MM.1S (cell line): ENCODE data around the gene INPP4B.

Experiments
- DNase-seq: peaks from one replicate; pipeline ENCODE4 v3.0.0-alpha.2; 2015
- H2AFZ ChIP-seq: fragments of 300-600 bp; sonication (generic); 2 replicates; pipeline ENCODE4 v1.6.0; 2016; ENCODE audit warnings: antibody characterized with exemption, low read length
- H3F3A ChIP-seq: fragments of 300-600 bp; sonication (generic); 2 replicates; pipeline ENCODE4 v1.6.1; 2016; ENCODE audit warnings: mild to moderate bottlenecking, antibody characterized with exemption, low read length, moderate library complexity, mixed read lengths; ENCODE audit not compliant: insufficient read depth
- H3K27ac ChIP-seq: fragments of 300-600 bp; sonication (generic); 2 replicates; pipeline ENCODE4 v1.5.1; 2016; ENCODE audit warnings: mild to moderate bottlenecking, low read length
- H3K27me3 ChIP-seq: fragments of 300-600 bp; sonication (generic); replicated peaks from 2 replicates; pipeline ENCODE4 v1.6.0; 2016; ENCODE audit warnings: low read length; ENCODE audit not compliant: insufficient read depth
- H3K36me3 ChIP-seq: fragments of 300-600 bp; sonication (generic); replicated peaks from 2 replicates; pipeline ENCODE4 v1.6.1; 2016; ENCODE audit warnings: mild to moderate bottlenecking, low read length, mixed read lengths; ENCODE audit not compliant: insufficient read depth
- H3K4me1 ChIP-seq: fragments of 300-600 bp; sonication (generic); 2 replicates; pipeline ENCODE4 v1.6.1; 2016; ENCODE audit warnings: low read length, mixed read lengths
- H3K4me2 ChIP-seq: fragments of 300-600 bp; sonication (generic); 2 replicates; pipeline ENCODE4 v1.6.0; 2016; ENCODE audit warnings: low read depth, low read length
- H3K4me3 ChIP-seq: fragments of 300-600 bp; sonication (generic); 2 replicates; pipeline ENCODE4 v1.5.1; 2016; ENCODE audit warnings: low read length, mixed read lengths
- H3K79me2 ChIP-seq: fragments of 300-600 bp; sonication (generic); 2 replicates; pipeline ENCODE4 v1.6.1; 2016; ENCODE audit warnings: mixed run types, low read length, mixed read lengths
- H3K9ac ChIP-seq: fragments of 300-600 bp; sonication (generic); 2 replicates; pipeline ENCODE4 v1.6.1; 2016; ENCODE audit warnings: low read length, mixed read lengths
- H3K9me2 ChIP-seq: fragments of 300-600 bp; sonication (generic); replicated peaks from 2 replicates; pipeline ENCODE4 v1.6.1; 2016; ENCODE audit warnings: mild to moderate bottlenecking, low read length, mixed read lengths; ENCODE audit not compliant: insufficient read depth
- H3K9me3 ChIP-seq: fragments of 300-600 bp; sonication (generic); replicated peaks from 2 replicates; pipeline ENCODE4 v1.6.1; 2016; ENCODE audit warnings: mild to moderate bottlenecking, low read length, mixed read lengths; ENCODE audit not compliant: insufficient read depth
- H4K20me1 ChIP-seq: fragments of 300-600 bp; sonication (generic); 2 replicates; pipeline ENCODE4 v1.6.1; 2016; ENCODE audit warnings: mild to moderate bottlenecking, low read length, moderate library complexity, mixed read lengths; ENCODE audit not compliant: insufficient read depth
- CTCF ChIP-seq: fragments of 300-600 bp; sonication (generic); IDR thresholded peaks from 2 replicates; pipeline ENCODE4 v1.5.1; 2016; ENCODE audit warnings: antibody characterized with exemption, low read length, mixed read lengths
- EZH2 ChIP-seq: fragments of 300-600 bp; sonication (generic); optimal IDR thresholded peaks from 2 replicates; pipeline ENCODE3; 2017; ENCODE audit warnings: low read depth, mild to moderate bottlenecking, antibody characterized with exemption, low read length, mixed read lengths
- EZH2phosphoT487 ChIP-seq: fragments of 300-600 bp; sonication (generic); IDR thresholded peaks from 2 replicates; pipeline ENCODE4 v1.6.1; 2018; ENCODE audit warnings: antibody characterized with exemption, low read length

The INPP4B gene

GRCh38 chr4:142452161-142452855 is 393.8 kb downstream of the INPP4B start:
- H3K27ac ChIP-seq: no peak overlapping the region
- no peak for DNase-seq

GRCh38 chr4:142449771-142450373 is 396.2 kb downstream of the INPP4B start:
- Histone ChIP-seq H3K79me2 (no peaks in the 10 kb centered on the region), H2AFZ (no peak overlapping the region), H3K4me1 (peaks cover 6% of the 10 kb centered on the region; the same call in 1 of the 2 replicates), H3K9ac (no peak overlapping the region), H4K20me1 (no peaks in the 10 kb centered on the region), H3K4me2 (no peak overlapping the region), H3K27me3 (no peaks in the 10 kb centered on the region), H3K9me2 (no peaks in the 10 kb centered on the region), H3F3A (no peaks in the 10 kb centered on the region), H3K9me3 (no peaks in the 10 kb centered on the region), H3K4me3 (no peak overlapping the region), H3K36me3 (no peaks in the 10 kb centered on the region), H3K27ac (no peak overlapping the region)
- no peak for TF ChIP-seq CTCF
- no peak for TF ChIP-seq EZH2phosphoT487
- no peak for TF ChIP-seq EZH2
- no peak for DNase-seq

More at GRCh38 chr4:142452161-142452855, 393.8 kb downstream of the INPP4B start:
- H3K4me3 ChIP-seq: no peak overlapping the region
- H4K20me1 ChIP-seq: no peaks in the 10 kb centered on the region
- H3K27me3 ChIP-seq: no peaks in the 10 kb centered on the region
- H3K4me1 ChIP-seq: peaks cover 6% of the 10 kb centered on the region; the same call in 1 of the 2 replicates
- H3K9ac ChIP-seq: no peak overlapping the region
- no peak overlapping the region for H3K4me2 ChIP-seq
- no peaks in the 10 kb centered on the region for H3F3A ChIP-seq
- H2AFZ ChIP-seq: no peak overlapping the region
- TF ChIP-seq CTCF (no peak), EZH2phosphoT487 (no peak), EZH2 (no peak)
- no peaks in the 10 kb centered on the region for H3K36me3 ChIP-seq
- H3K79me2 ChIP-seq: no peaks in the 10 kb centered on the region
- no peaks in the 10 kb centered on the region for H3K9me2 ChIP-seq
- no peaks in the 10 kb centered on the region for H3K9me3 ChIP-seq

- H2AFZ ChIP-seq: no peak overlapping the region
- H3K9me3 ChIP-seq: no peaks in the 10 kb centered on the region
- no peaks in the 10 kb centered on the region for H3F3A ChIP-seq
- DNase-seq: no peak
- no peak overlapping the region for H3K4me3 ChIP-seq
- H3K4me2 ChIP-seq: no peak overlapping the region
- no peak overlapping the region for H3K9ac ChIP-seq
- no peaks in the 10 kb centered on the region for H3K27me3 ChIP-seq
- H3K9me2 ChIP-seq: no peaks in the 10 kb centered on the region
- no peaks in the 10 kb centered on the region for H3K79me2 ChIP-seq
- no peaks in the 10 kb centered on the region for H4K20me1 ChIP-seq
- TF ChIP-seq EZH2phosphoT487: no peak
- TF ChIP-seq CTCF: no peak
- no peak for TF ChIP-seq EZH2
- no peaks in the 10 kb centered on the region for H3K36me3 ChIP-seq
- no peak overlapping the region for H3K27ac ChIP-seq
- H3K4me1 ChIP-seq: no peaks in the 10 kb centered on the region
These were observed 399.1 kb downstream of the INPP4B start for GRCh38 chr4:142447009-142447408.
